A673 (cell line): ENCODE measurements around the gene CWC15. TPM values are rescaled to one million over a fixed set of nuclear protein-coding genes. Genes with fewer than 3 reads are reported as not detected.
"Not testable (repeated sequence)": the region's sequence is repeated elsewhere in the genome, so short reads cannot be mapped to it uniquely, and the experiment has no call there.

ENCODE experiments used
- Bru-seq: library from RNA; stranded (reverse); fragments of 400-500 nt; gene quantifications from one replicate; lab custom pipeline; 2021; lab: Mats Ljungman, UMichigan
- BruChase-seq, 2 experiments: library from RNA; stranded (reverse); fragments of 400-500 nt; gene quantifications; one replicate each; lab custom pipeline; 2021; lab: Mats Ljungman, UMichigan
- BruUV-seq: library from RNA; stranded (reverse); fragments of 400-500 nt; replicated peaks from 2 replicates; lab custom pipeline; 2021; lab: Mats Ljungman, UMichigan
- CTCF ChIA-PET: fragments of 300-600 bp; sonication (Branson Sonifier 250); formaldehyde crosslinking; loops from one replicate; lab custom pipeline; 2022; ENCODE audit warnings: antibody characterized with exemption; lab: Charles Lee
- POLR2A ChIA-PET: fragments of 300-600 bp; sonication (Branson Sonifier 250); formaldehyde crosslinking; loops from one replicate; lab custom pipeline; 2022; ENCODE audit warnings: antibody characterized with exemption; ENCODE audit not compliant: low non-redundant PET; lab: Charles Lee
- DNase-seq: peaks from one replicate; pipeline ENCODE4 v3.0.0-alpha.2; 2015; ENCODE audit warnings: low spot score
- H3K27ac ChIP-seq: fragments of 200-600 bp; sonication (generic); 2 replicates; pipeline ENCODE4 v1.5.1; 2016; ENCODE audit warnings: mixed run types, low read depth, mild to moderate bottlenecking, mixed read lengths, antibody characterized with exemption, low read length; ENCODE audit not compliant: poor library complexity, severe bottlenecking
- H3K27me3 ChIP-seq: fragments of 200-600 bp; sonication (generic); replicated peaks from 2 replicates; pipeline ENCODE4 v1.6.1; 2017; ENCODE audit warnings: mixed run types, low read depth, mild to moderate bottlenecking, mixed read lengths, antibody characterized with exemption, low read length; ENCODE audit not compliant: insufficient read depth, poor library complexity
- H3K36me3 ChIP-seq: fragments of 200-600 bp; sonication (generic); 2 replicates; pipeline ENCODE4 v1.6.1; 2016; ENCODE audit warnings: mixed run types, mild to moderate bottlenecking, mixed read lengths, antibody characterized with exemption, low read length; ENCODE audit not compliant: insufficient read depth, poor library complexity, severe bottlenecking
- H3K4me1 ChIP-seq: fragments of 200-600 bp; sonication (generic); 2 replicates; pipeline ENCODE4 v1.6.1; 2017; ENCODE audit warnings: mixed run types, mild to moderate bottlenecking, mixed read lengths, antibody characterized with exemption, low read length; ENCODE audit not compliant: insufficient read depth, poor library complexity, severe bottlenecking
- H3K4me3 ChIP-seq: fragments of 200-600 bp; sonication (generic); 2 replicates; pipeline ENCODE4 v1.5.1; 2016; ENCODE audit warnings: low read depth, mixed run types, mild to moderate bottlenecking, mixed read lengths, low read length; ENCODE audit not compliant: poor library complexity, severe bottlenecking
- H3K9me3 ChIP-seq: fragments of 200-600 bp; sonication (generic); 2 replicates; pipeline ENCODE4 v1.6.1; 2016; ENCODE audit warnings: mixed run types, low read depth, mild to moderate bottlenecking, mixed read lengths, antibody characterized with exemption, low read length; ENCODE audit not compliant: poor library complexity, severe bottlenecking
- CTCF ChIP-seq: fragments of 300-800, 200-600 bp; sonication (generic); conservative IDR thresholded peaks from 2 replicates; pipeline ENCODE4 v1.5.1; 2017; ENCODE audit warnings: low read depth, mild to moderate bottlenecking, antibody characterized with exemption, low read length, moderate library complexity, mixed read lengths
- EZH2 ChIP-seq: fragments of 200-600 bp; sonication (generic); IDR thresholded peaks from 2 replicates; pipeline ENCODE4 v1.6.1; 2017; ENCODE audit warnings: borderline replicate concordance, low read depth, mild to moderate bottlenecking, mixed read lengths, antibody characterized with exemption, low read length; ENCODE audit not compliant: poor library complexity, severe bottlenecking
- intact Hi-C: fragments of 100-400 bp; cut with micrococcal nuclease; formaldehyde crosslinking; loops from one replicate; pipeline ENCODE4 v1.10.0; 2022; ENCODE audit not compliant: unreplicated experiment
- long read RNA-seq: library from polyadenylated mRNA; stranded (forward); transcript quantifications from one replicate; pipeline ENCODE4 v2.0.0, GENCODE V29; 2022
- total RNA-seq: library from RNA; stranded (reverse); gene quantifications from 2 replicates; pipeline ENCODE4 v1.2.3, GENCODE V29; 2021

CWC15 gene
- total RNA-seq (86.1 and 86.7 TPM in 2 replicates), Bru-seq, nascent RNA (percentile 94 among the genes with signal in this experiment), BruChase-seq, experiment 1, labeled RNA remaining after a 2-hour chase (percentile 75 among the genes with signal in this experiment), BruChase-seq, experiment 2, labeled RNA remaining after a 6-hour chase (percentile 80 among the genes with signal in this experiment)
- long read RNA-seq, transcript CWC15-201 (7 exons, 1,576 nt) = major isoform, 87 of 99 reads
- long read RNA-seq, partial matches to known transcripts = 3 of 99 reads
- long read RNA-seq, other reads (novel, unspliced or antisense) = 9 of 99 reads

GRCh38 chr11:94973099-94973968 is at the start of gene CWC15, which contains the start of gene KDM4D:
CWC15 (minus strand) TSS chr11:94973556; CDS start chr11:94972185, 1,371 bp downstream.
KDM4D (plus strand) TSS chr11:94973709; CDS start chr11:94997373, 23,664 bp downstream.
- DNase-seq = peak; percentile 99
- H3K27me3 ChIP-seq = no peaks in the 10 kb centered on the region
- peak within 1 kb of the TSS; percentile 80 for H3K27ac ChIP-seq
- intact Hi-C loops = no loop called here
- peaks cover 38% of the 10 kb centered on the region for H3K36me3 ChIP-seq
- peaks cover 10% of the 10 kb centered on the region for H3K4me1 ChIP-seq
- POLR2A ChIA-PET = interaction anchor here (0.5 kb wide), 1 partner anchor 94 kb away, joined by 4 read pairs; no protein-coding TSS in a partner anchor
- BruUV-seq = no TSS peak
- H3K9me3 ChIP-seq = no peaks in the 10 kb centered on the region
- no peak for TF ChIP-seq EZH2
- no peak for TF ChIP-seq CTCF
- H3K4me3 ChIP-seq = peak within 1 kb of the TSS; percentile 82
- CTCF ChIA-PET = interaction anchor here (1.4 kb wide), 1 partner anchor 94 kb away, joined by 4 read pairs; no protein-coding TSS in a partner anchor

- H3K27me3 ChIP-seq, H3K4me1 ChIP-seq, H3K27ac ChIP-seq, CTCF ChIA-PET, POLR2A ChIA-PET, BruUV-seq, intact Hi-C loops, H3K4me3 ChIP-seq, H3K36me3 ChIP-seq, DNase-seq, H3K9me3 ChIP-seq: not testable (repeated sequence)
Measured at GRCh38 chr11:95021468-95021867, 48.1 kb upstream of the CWC15 start.

DNA sequence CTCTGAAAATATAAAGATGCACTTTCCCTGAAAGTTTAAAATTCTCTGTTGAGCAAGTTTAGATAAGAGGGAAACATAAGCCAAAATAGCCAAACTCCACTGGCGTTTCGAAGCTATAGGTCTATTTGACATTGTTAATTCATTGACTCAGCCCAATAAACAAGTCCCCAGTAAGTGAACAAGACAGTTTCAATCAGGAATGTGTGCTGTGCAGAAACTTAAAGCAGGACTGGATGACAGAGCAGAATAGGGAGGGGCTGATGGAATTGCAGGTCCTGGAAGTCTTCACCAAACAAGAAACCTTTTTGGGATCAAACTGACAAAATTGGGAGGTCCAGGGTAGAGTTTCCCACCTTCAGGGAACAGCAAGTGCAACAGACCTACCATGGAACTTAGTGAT is 42.8 kb upstream of the CWC15 start:
- intact Hi-C loops = no loop called here
- H3K27me3 ChIP-seq = no peaks in the 10 kb centered on the region
- no peak overlapping the region for H3K4me3 ChIP-seq
- no peaks in the 10 kb centered on the region for H3K36me3 ChIP-seq
- no peak overlapping the region for H3K27ac ChIP-seq
- POLR2A ChIA-PET = no interaction called here
- BruUV-seq = no TSS peak
- H3K9me3 ChIP-seq = no peaks in the 10 kb centered on the region
- TF ChIP-seq CTCF (no peak), EZH2 (no peak)
- CTCF ChIA-PET = no interaction called here
- no peaks in the 10 kb centered on the region for H3K4me1 ChIP-seq
- DNase-seq = no peak
